IPS-NIHi11 (cell line): ENCODE results near the gene KCNK4.
"Not testable (repeated sequence)": the region's sequence is repeated elsewhere in the genome, so short reads cannot be mapped to it uniquely, and the experiment has no call there.

Experiments used
- DNase-seq: peaks from one replicate; pipeline ENCODE4 v3.0.0; 2012; ENCODE audit warnings: mixed read lengths, low spot score

Gene KCNK4

DNA sequence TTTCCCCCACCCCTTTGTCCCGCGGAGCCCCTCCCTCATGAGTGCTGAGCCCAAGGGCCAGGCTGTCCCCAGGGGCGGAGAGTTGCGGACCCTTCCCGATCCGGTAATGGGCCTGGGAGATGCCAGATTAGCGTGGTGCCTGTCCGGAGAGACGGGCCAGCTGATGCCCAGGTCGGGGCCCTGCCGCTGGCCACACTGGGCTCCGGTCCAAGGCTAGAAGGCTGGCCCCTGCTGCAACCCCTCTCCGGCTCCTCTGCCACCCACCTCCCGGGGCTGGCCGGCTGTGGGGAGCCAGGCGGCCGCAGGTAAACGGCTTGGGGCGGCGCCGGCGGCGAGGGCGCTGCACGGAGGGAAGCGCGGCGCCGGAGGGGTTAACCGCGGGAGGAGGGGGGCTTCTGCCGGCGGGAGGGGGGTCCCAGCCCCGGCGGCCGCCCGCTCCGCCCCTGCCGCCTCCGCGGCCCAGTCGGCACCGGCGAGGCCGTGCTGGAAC is at the start of gene KCNK4:
TSS of gene KCNK4 (plus strand) at position 41 of the 490 bp plus-strand sequence. CDS start 1,717 bp downstream, outside the sequence.
- peak; percentile 65 for DNase-seq

DNA sequence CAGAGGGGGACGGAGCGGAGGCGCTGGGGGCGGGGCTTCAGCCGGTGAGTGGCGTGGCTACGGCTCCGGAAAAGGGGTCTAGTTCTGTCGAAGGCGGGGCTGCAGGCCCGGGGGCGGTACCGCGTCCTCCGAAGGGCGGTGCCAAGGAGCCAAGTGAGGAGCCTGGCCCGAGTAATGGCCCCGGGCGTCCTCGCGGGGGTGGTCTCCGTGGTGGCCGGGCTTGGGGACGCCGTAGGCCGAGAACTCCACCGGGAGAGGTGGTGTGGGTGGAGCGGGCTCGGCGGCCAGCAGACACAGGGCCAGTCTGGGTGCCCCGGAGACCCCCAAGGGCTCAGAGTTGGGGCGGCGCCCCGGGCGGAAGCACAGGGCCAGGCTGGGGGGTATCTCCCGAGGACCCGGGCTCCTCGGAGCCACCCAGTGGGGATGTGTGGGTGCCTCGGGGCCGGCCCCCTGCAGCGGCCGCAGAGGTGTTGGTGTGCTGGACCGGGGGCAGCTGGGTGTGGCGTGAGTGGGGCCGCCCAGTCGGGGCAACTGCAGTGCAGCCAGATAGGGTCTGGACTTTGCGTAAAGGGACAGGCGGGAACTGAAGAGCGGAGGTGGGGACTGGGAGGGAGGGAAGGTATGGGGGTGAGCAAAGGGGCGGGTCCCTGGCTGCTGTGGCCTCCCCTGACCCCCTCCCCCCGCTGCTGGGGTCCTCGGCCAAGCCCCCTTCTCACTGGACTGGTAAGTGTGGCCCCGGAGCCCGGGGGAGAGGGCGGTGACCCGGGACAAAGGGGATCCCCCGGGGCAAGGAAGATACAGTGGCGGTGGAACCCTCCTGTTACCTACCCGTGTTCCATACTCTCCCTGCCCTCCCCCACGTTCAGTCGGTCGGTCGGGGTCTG is 49.4 kb upstream of the KCNK4 start:
- no peak for DNase-seq

DNA sequence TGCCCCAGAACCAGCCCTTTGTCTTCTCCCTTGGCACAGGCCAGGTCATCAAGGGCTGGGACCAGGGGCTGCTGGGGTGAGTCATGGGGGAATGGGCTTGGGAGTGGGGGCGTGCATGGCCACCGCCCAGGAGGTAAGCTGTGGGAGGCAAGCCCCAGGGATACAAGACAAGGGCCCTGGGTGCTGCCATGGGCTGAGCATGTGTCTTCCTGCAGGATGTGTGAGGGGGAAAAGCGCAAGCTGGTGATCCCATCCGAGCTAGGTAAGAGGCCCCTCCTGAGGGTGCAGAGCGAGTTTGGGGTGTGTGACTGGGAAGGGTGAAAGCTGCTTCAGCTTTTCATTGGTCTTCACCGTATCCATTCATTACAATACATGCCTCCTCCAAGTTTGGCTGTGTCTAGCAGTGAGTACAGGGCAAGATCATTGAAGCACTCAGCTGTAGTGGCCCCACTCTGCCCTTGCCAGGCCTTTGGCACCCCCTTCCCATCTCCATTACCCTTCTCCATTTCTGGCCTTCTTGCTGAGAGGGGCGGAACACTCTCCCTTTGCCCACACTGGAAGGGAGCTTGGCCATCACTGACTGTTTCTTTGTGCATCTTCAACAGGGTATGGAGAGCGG is 47.8 kb upstream of the KCNK4 start:
- no peak for DNase-seq

GRCh38 chr11:64244107-64244506 is 47.0 kb upstream of the KCNK4 start:
- DNase-seq: no peak

DNA sequence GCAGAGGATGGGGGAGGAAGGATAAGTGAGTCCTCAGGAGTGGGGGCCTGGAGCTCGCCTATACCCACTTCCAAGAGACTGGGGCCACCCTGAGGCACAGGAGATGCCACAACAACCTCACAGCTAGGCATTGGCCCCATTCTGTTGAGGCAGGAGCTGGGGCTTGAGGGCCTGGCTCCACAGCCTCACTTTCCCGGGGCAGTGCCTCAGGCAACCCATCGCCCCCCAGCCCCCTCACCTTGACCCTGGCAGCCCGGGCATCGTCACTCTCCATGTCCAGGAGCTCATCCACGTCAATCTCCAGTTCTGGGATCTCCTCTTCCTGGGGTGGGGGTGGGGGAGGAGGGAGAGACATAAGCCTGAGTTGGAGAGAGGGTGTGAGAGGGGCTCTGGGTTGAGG is 46.1 kb upstream of the KCNK4 start:
- no peak for DNase-seq

DNA sequence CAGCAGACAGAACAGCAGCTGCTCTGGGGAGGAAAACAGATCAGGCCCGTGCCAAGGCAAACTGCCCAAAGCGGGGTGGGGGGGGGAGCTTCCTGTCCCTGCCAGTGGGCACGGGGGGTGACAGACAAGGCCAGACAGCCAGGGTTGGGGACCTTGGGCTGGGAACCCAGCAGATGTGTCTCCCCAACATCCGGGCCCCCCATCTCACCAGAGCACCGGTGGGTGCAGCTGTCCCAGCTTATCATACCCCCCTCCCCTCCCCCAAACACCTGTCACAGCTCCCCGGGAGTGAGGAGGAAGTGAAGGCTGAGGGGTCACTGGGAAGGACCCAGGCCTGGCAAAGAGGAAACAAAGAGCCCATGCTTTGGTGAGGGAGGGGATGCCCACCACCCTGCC is 45.7 kb upstream of the KCNK4 start:
- no peak for DNase-seq

- DNase-seq: no peak
Measured at GRCh38 chr11:64245797-64246620, 45.1 kb upstream of the KCNK4 start.

- DNase-seq: not testable (repeated sequence)
Measured at GRCh38 chr11:64246621-64246870, 44.6 kb upstream of the KCNK4 start.

DNA sequence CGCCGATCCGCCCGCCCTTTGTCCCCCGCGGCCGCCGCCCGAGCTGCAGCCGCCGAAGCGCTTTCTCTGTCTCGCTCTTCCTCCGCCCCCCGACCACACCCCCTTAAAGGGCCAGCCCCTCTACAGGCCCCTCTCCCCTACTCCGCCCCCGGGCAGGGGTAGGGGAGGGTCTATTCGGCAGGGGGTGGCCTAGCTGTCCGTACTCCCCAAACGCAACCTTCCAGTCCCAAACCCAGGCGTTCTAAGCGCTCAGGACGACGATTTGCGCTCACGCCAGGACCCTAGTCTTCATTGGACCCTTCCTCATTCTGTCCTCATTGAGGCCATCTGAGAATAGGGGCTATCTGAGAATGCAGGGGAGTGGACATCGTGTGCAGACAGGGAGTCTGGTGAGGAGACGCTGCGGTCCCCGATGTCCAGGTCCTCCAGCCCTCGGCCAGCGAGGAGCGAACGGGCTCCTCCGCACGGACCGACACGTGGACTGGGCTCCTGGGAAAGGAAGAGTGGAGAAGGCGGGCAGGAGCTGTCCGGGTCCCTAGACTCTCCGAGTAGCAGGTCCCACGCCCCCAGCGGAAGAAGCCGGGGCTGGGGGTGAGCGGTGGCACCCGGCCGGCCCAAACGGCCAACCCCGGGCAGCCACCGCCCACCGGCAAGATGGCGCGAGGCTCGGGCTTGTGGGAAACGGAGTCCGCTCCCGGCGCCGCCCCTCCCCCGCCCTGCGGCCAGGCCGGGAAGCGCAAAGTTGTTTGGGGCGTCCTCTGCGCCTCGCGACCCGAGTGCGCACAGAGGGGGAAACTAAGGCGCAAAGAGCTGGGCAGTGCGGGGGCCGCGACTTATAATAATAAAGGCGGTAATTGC is 44.0 kb upstream of the KCNK4 start, which contains the start of gene PPP1R14B:
TSS of gene PPP1R14B (minus strand) at position 73 of the 858 bp plus-strand sequence. CDS start 270 bp downstream, outside the sequence.
- DNase-seq: peak; percentile 83

- DNase-seq: no peak
Measured at GRCh38 chr11:64247729-64248531, 43.2 kb upstream of the KCNK4 start.

DNA sequence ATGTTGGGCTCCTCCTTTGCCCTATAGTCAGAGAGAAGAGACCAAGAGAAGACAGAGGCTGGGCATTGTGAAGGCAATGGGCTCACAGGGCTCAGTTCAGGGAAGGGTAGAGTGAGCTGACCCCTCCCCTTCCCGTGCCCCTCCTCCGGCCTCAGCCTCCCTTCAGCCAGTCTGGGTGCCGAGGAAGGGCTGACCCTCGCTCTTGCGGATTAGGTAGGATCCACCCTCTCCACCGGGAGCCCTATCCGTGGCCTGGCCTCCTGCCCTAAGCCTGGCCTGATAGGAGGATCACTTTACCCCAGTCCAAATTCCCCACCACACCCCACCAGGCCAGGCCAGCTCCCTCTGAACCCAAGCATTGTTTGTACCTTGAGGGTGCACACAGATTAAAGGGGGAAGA is 42.5 kb upstream of the KCNK4 start:
- no peak for DNase-seq

DNA sequence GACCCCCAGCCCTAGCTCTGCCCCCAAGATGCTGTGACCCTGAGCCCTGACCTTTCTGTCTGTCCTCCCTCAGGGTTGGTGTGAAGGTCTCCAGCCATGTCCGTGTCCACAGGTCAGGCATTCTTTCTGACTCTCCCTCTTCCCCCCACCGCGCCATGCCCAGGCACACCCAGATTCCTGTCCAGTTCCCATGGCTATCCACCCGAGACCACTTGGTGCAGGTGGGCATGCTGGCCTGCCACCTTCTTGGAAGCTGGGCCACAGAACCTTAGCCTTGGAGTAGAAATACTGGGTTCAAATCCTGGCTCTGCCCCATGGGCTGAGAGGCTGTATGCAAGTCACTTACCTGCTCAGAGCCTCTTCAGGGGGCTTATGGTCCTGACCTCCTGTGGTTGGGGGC is 42.1 kb upstream of the KCNK4 start:
- DNase-seq: no peak

DNA sequence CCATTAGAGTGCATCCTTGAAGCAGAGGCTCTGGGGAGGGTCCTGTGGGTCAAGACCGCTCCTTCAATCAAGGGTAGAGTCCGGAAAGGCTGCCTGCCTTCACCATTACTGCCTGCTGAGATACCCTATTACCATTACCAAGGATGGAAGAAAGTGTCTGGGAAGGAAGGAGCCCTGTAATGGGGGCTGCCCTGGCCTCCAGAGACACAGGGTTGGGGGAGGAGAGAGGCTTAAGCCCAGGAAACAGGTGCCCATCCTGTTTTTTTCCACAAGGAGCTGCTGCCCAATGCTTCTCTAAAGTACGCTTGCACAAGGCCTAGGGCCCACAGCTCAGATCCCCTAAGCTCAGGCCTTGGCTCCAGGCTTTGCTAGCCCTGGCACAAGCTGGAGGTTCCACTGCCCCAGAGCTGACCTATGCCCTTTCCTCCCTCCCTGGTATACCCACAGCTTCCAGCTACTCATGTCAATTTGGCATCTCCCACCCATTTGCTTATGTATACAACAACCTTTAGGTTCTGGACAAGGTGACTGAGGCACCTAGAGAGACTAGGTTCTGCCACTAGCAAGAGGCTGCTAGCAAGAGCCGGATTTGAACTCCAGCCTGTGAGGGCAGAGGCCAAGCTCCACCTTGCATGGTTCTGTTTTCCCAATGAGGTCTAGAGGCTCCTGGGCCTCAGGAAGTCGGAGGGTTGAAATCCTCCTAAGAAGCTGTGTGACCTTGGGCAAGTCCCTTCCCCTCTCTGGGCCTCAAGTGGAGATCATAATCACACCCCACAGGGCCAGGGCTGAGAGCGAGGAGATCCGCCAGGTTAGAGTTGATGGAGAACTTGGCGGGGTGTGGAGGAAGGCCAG is 41.3 kb upstream of the KCNK4 start:
- no peak for DNase-seq

- DNase-seq: no peak
Measured at GRCh38 chr11:64250415-64251015, 40.6 kb upstream of the KCNK4 start.

GRCh38 chr11:64251016-64251752 is 39.9 kb upstream of the KCNK4 start, which contains the start of gene PLCB3:
TSS of gene PLCB3 (plus strand) at chr11:64251530. CDS start at chr11:64251650, 120 bp downstream.
- peak; percentile 89 for DNase-seq

GRCh38 chr11:64251753-64252002 is 39.4 kb upstream of the KCNK4 start:
- DNase-seq: no peak

- DNase-seq: peak; percentile 71
Measured at GRCh38 chr11:64252003-64252872, 38.9 kb upstream of the KCNK4 start.

DNA sequence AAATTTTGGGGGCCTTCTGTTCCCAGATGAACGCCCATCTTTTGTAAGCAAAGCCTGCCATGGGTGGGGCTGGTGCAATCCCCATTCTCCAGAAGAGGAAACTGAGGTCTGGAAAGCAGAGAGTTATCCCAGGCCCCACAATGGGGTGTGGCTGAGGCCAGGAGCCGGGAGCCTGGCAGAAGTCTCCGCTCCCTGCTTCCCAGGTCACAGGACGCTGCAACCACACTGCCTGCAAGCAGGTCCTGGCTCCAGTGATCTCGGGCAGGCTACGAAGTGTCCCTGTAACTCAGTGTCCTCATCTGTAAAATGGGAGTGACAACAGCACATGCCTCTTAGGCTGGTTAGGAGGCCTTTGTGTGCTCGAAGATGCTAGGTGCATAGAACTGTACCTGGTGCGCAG is 38.1 kb upstream of the KCNK4 start:
- no peak for DNase-seq
